ENCODE data around the gene BAG5.

DNA sequence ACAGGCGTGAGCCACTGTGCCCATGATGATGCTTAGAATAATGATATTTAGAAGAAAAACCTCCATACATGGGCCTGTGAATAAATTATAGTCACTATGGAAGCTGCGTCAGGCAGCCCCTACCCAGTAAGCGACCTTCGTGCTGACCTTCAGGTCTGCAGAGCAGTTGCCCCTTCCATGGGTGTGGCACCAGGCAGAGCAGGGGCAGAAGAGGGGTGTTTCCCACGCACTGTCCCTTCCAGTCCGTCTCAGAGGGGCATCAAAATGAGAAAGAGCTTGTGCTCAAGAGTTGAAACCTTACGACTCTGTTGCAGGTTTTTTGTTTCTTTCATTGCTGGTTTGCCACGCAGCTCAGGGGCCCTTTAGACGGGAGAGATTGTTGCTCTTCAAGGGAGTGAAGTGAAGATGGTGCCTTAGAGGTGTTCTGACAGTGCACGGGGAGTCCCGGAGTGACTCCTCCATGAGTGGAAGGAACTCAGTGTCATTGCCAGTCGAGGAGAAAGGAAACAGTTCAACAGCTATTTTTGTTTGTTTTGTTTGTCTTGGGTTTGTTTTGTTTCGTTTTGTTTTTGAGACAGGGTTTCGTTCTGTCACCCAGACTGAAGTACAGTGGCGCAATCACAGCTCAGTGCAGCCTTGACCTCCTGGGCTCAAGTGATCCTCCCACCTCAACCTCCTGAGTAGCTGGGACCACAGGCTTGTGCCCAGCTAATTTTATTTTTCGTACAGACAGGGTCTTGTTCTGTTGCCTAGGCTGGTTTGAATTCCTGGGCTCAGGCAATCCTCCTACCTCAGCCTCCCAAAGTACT, 53.7 kb downstream of the BAG5 start:
- TF ChIP-seq, protein P1, sequence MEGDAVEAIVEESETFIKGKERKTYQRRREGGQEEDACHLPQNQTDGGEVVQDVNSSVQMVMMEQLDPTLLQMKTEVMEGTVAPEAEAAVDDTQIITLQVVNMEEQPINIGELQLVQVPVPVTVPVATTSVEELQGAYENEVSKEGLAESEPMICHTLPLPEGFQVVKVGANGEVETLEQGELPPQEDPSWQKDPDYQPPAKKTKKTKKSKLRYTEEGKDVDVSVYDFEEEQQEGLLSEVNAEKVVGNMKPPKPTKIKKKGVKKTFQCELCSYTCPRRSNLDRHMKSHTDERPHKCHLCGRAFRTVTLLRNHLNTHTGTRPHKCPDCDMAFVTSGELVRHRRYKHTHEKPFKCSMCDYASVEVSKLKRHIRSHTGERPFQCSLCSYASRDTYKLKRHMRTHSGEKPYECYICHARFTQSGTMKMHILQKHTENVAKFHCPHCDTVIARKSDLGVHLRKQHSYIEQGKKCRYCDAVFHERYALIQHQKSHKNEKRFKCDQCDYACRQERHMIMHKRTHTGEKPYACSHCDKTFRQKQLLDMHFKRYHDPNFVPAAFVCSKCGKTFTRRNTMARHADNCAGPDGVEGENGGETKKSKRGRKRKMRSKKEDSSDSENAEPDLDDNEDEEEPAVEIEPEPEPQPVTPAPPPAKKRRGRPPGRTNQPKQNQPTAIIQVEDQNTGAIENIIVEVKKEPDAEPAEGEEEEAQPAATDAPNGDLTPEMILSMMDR (IDR thresholded peaks at IDR 0.05), result no peak
- TF ChIP-seq POLR2A (IDR thresholded peaks at IDR 0.05) (no peak), POLR2AphosphoS5 (IDR thresholded peaks at IDR 0.05) (no peak), EP300 (IDR thresholded peaks at IDR 0.05) (no peak)

Data from sigmoid colon (tissue), 4 donors.